Measurements from ENCODE around the gene MXD1.

DNA sequence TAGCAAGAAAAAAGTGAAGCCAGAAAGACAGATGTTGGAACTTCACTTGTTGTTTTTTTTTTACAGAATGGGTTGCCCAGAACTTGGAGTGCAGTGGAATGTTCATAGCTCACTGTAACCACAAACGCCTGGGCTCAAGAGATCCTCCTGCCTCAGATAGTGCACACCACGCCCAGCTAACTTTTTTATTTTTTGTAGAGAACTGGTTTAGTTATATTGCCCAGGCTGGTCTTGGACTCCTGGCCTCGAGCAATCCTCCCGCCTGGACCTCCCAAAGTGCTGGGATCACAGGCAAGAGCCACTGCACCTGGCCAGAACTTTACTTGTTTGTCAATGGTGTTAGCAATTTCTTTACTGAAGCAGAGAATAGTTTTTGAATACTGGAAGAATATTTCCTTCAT, 58.4 kb downstream of the MXD1 start:
- TF ChIP-seq, protein P1, sequence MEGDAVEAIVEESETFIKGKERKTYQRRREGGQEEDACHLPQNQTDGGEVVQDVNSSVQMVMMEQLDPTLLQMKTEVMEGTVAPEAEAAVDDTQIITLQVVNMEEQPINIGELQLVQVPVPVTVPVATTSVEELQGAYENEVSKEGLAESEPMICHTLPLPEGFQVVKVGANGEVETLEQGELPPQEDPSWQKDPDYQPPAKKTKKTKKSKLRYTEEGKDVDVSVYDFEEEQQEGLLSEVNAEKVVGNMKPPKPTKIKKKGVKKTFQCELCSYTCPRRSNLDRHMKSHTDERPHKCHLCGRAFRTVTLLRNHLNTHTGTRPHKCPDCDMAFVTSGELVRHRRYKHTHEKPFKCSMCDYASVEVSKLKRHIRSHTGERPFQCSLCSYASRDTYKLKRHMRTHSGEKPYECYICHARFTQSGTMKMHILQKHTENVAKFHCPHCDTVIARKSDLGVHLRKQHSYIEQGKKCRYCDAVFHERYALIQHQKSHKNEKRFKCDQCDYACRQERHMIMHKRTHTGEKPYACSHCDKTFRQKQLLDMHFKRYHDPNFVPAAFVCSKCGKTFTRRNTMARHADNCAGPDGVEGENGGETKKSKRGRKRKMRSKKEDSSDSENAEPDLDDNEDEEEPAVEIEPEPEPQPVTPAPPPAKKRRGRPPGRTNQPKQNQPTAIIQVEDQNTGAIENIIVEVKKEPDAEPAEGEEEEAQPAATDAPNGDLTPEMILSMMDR (conservative IDR thresholded peaks at IDR 0.05): no peak
- TF ChIP-seq ZFX (IDR thresholded peaks at IDR 0.05): no peak
